ENCODE data around the gene MYO3B. TPM values are rescaled to one million over a fixed set of nuclear protein-coding genes. Genes with fewer than 3 reads are reported as not detected.

Gene MYO3B
- total RNA-seq, 3 donors from 2014 or later (not counting 1 experiment from before 2014, with no cell fraction given): 0.68 to 0.88 (median 0.75) TPM

DNA sequence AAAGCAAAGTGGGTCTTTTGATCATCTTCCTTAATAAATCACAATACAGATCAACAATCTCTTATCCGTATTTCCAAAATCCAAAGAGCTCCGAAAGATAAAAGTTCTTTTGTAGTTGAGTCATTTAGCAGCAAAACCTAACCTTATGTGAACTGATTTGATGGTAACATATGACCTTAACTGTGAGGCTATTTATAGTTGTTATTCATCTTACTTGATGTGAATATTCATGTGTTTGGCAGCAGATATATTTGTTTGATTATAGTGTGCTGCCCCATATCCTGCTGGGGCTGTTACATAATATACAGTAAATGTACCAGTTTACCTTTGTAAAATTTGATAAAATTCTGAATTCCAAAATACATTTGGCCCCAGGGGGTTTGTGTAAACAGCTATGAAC lies 158.5 kb downstream of the MYO3B start:
- intact Hi-C loops (cut with micrococcal nuclease): no loop called here
- no peak overlapping the region for H3K27ac ChIP-seq (ENCODE audit: low read length)
- H3K36me3 ChIP-seq (ENCODE audit: control insufficient read depth, insufficient read depth, low read length): no peaks in the 10 kb centered on the region
- H3K4me3 ChIP-seq (ENCODE audit: low read length): no peak overlapping the region
- H3K27ac Mint-ChIP-seq: no peak overlapping the region
- peaks cover 2 to 27% of the 10 kb centered on the region in 2 donors for H3K27me3 Mint-ChIP-seq (ENCODE audit: low read depth in 2 of 2)
- 100% methylated on average over 1 of the region's 2 CpGs for whole genome bisulfite sequencing (ENCODE audit: insufficient coverage)
- no peaks in the 10 kb centered on the region for H3K9me3 ChIP-seq (ENCODE audit: control insufficient read depth, insufficient read depth, low read length)
- ATAC-seq (no peak), DNase-seq (no peak)
- H3K27me3 ChIP-seq (ENCODE audit: control insufficient read depth, insufficient read depth, low read length): no peaks in the 10 kb centered on the region
- H3K9me3 Mint-ChIP-seq: peaks cover 0 to 2% of the 10 kb centered on the region in 2 donors
- no peaks in the 10 kb centered on the region for H3K36me3 Mint-ChIP-seq
- TF ChIP-seq, protein P1, sequence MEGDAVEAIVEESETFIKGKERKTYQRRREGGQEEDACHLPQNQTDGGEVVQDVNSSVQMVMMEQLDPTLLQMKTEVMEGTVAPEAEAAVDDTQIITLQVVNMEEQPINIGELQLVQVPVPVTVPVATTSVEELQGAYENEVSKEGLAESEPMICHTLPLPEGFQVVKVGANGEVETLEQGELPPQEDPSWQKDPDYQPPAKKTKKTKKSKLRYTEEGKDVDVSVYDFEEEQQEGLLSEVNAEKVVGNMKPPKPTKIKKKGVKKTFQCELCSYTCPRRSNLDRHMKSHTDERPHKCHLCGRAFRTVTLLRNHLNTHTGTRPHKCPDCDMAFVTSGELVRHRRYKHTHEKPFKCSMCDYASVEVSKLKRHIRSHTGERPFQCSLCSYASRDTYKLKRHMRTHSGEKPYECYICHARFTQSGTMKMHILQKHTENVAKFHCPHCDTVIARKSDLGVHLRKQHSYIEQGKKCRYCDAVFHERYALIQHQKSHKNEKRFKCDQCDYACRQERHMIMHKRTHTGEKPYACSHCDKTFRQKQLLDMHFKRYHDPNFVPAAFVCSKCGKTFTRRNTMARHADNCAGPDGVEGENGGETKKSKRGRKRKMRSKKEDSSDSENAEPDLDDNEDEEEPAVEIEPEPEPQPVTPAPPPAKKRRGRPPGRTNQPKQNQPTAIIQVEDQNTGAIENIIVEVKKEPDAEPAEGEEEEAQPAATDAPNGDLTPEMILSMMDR (IDR thresholded peaks at IDR 0.05): no peak
- H3K4me3 Mint-ChIP-seq: no peak overlapping the region
- no peaks in the 10 kb centered on the region for H3K4me1 ChIP-seq (ENCODE audit: control insufficient read depth, insufficient read depth, low read length)
- H3K4me1 Mint-ChIP-seq: peaks cover 0 to 2% of the 10 kb centered on the region in 2 donors

DNA sequence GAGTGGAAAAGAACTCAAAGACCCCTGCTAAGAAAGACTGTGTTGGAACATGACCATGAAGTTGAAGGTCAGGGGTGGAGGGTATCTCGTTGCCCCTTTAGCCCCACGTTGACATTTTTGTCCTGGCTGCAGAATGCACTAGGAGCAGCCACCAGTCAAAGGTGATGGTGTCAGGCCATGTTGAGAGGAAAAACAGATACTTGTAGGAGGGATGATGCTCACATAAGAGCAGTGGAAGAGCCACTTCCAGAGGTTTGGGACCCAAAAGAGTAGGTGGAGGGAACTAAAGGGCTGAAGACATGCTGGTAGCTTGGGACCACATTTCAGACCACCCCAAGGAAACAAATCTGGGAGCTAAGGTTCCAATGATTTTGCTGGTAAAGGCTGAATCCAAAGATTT lies 159.0 kb downstream of the MYO3B start:
- Mint-ChIP-seq H3K9me3 (peaks cover 0 to 2% of the 10 kb centered on the region in 2 donors), H3K27ac (no peak overlapping the region), H3K36me3 (no peaks in the 10 kb centered on the region), H3K27me3 (ENCODE audit: low read depth in 2 of 2) (peaks cover 2 to 25% of the 10 kb centered on the region in 2 donors), H3K4me3 (no peak overlapping the region), H3K4me1 (peaks cover 5 to 7% of the 10 kb centered on the region in 2 donors)
- no peaks in the 10 kb centered on the region for H3K9me3 ChIP-seq (ENCODE audit: control insufficient read depth, insufficient read depth, low read length)
- no peaks in the 10 kb centered on the region for H3K27me3 ChIP-seq (ENCODE audit: control insufficient read depth, insufficient read depth, low read length)
- no peak overlapping the region for H3K4me3 ChIP-seq (ENCODE audit: low read length)
- WGBS (ENCODE audit: insufficient coverage): 85% methylated on average over 2 of the region's 2 CpGs
- no peak overlapping the region for H3K27ac ChIP-seq (ENCODE audit: low read length)
- H3K4me1 ChIP-seq (ENCODE audit: control insufficient read depth, insufficient read depth, low read length): no peaks in the 10 kb centered on the region
- ATAC-seq (no peak), DNase-seq (no peak)
- no peaks in the 10 kb centered on the region for H3K36me3 ChIP-seq (ENCODE audit: control insufficient read depth, insufficient read depth, low read length)
- TF ChIP-seq, protein P1 (IDR thresholded peaks at IDR 0.05): no peak
- intact Hi-C loops (cut with micrococcal nuclease): no loop called here

DNA sequence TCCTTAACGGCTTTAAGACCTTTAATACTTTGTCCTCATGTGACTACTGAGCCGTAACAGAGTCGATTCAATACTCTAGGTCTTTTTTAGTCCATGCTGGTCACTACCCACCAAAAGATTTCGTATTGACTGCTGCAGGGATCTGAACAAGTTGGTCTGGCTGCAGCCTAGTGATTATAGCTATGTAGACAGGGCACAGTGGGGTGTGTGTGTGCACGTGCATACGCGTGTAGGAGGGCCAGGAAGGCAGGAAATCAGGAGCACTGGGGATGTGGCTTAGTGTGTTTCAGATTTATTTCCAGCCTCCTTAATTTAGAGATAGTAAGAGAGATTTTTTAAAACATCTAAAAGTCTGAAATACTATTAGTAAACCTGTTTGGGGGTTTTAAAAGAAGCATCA lies 161.4 kb downstream of the MYO3B start:
- peaks cover 9 to 11% of the 10 kb centered on the region in 2 donors for H3K4me1 Mint-ChIP-seq
- no peaks in the 10 kb centered on the region for H3K36me3 ChIP-seq (ENCODE audit: control insufficient read depth, insufficient read depth, low read length)
- H3K27ac ChIP-seq (ENCODE audit: low read length): no peak overlapping the region
- no peaks in the 10 kb centered on the region for H3K9me3 Mint-ChIP-seq
- peaks cover 2 to 7% of the 10 kb centered on the region in 2 donors for H3K27me3 Mint-ChIP-seq (ENCODE audit: low read depth in 2 of 2)
- H3K27me3 ChIP-seq (ENCODE audit: control insufficient read depth, insufficient read depth, low read length): no peaks in the 10 kb centered on the region
- H3K4me1 ChIP-seq (ENCODE audit: control insufficient read depth, insufficient read depth, low read length): no peaks in the 10 kb centered on the region
- ATAC-seq: no peak
- no peak overlapping the region for H3K4me3 ChIP-seq (ENCODE audit: low read length)
- TF ChIP-seq, protein P1 (IDR thresholded peaks at IDR 0.05): no peak
- H3K4me3 Mint-ChIP-seq: no peak overlapping the region
- no peak for DNase-seq
- 58% methylated on average over 7 of the region's 7 CpGs for WGBS (ENCODE audit: insufficient coverage)
- H3K27ac Mint-ChIP-seq: no peak overlapping the region
- no peaks in the 10 kb centered on the region for H3K36me3 Mint-ChIP-seq
- intact Hi-C loops (cut with micrococcal nuclease): no loop called here
- no peaks in the 10 kb centered on the region for H3K9me3 ChIP-seq (ENCODE audit: control insufficient read depth, insufficient read depth, low read length)
